CD4-positive, CD25-positive, alpha-beta regulatory T cell (primary cell): ENCODE results near the gene TMEM204. TPM values are rescaled to one million over a fixed set of nuclear protein-coding genes. Genes with fewer than 3 reads are reported as not detected.

Experiments used
- ATAC-seq, 2 donors: fragments of 150-1000 bp; cut with Tn5 transposase; one replicate each; pipeline ENCODE4 v1.10.0; 2021; ENCODE audit warnings: low read depth in 2 of 2, moderate number of reproducible peaks in 2 of 2, moderate library complexity in 1 of 2
- DNase-seq, 3 donors: peaks; one replicate each; pipeline versions ENCODE4 v3.0.0 to v3.0.0-alpha.2; 2012 to 2022; ENCODE audit warnings: mixed read lengths in 1 of 3
- H3K27ac ChIP-seq: one replicate; pipeline ENCODE4 v1.7.0; 2013; ENCODE audit warnings: mild to moderate bottlenecking, low read length; ENCODE audit not compliant: insufficient read depth, poor library complexity, severe bottlenecking
- H3K27me3 ChIP-seq: one replicate; pipeline ENCODE4 v1.7.0; 2013; ENCODE audit warnings: low read length; ENCODE audit not compliant: control insufficient read depth, insufficient read depth
- H3K36me3 ChIP-seq: one replicate; pipeline ENCODE4 v1.7.0; 2013; ENCODE audit warnings: mild to moderate bottlenecking, low read length, moderate library complexity; ENCODE audit not compliant: control insufficient read depth, insufficient read depth
- H3K4me1 ChIP-seq: 2 replicates; pipeline ENCODE4 v1.7.0; 2013; ENCODE audit warnings: mild to moderate bottlenecking, low read length; ENCODE audit not compliant: insufficient read depth, control insufficient read depth, poor library complexity, severe bottlenecking
- H3K4me3 ChIP-seq: one replicate; pipeline ENCODE4 v1.7.0; 2013; ENCODE audit warnings: low read depth, mild to moderate bottlenecking, low read length, moderate library complexity
- H3K9me3 ChIP-seq, 2 experiments: 1 replicate in 1 of 2; 2 replicates in 1 of 2; pipeline ENCODE4 v1.7.0; 2013; ENCODE audit warnings: low read length in 2 of 2, mild to moderate bottlenecking in 1 of 2, moderate library complexity in 1 of 2; ENCODE audit not compliant: control insufficient read depth in 2 of 2
- H3K27ac Mint-ChIP-seq, 3 donors: one replicate each; pipeline ENCODE4 v1.8.0; 2020 to 2022; ENCODE audit warnings: mild to moderate bottlenecking in 3 of 3, mixed read lengths in 3 of 3, moderate library complexity in 2 of 3
- H3K27me3 Mint-ChIP-seq: one replicate; pipeline ENCODE4 v1.8.0; 2022; ENCODE audit warnings: mild to moderate bottlenecking, mixed read lengths
- H3K36me3 Mint-ChIP-seq: one replicate; pipeline ENCODE4 v1.8.0; 2020; ENCODE audit warnings: mixed read lengths
- H3K4me1 Mint-ChIP-seq, 4 donors: one replicate each; pipeline ENCODE4 v1.8.0; 2020 to 2022; ENCODE audit warnings: mixed read lengths in 4 of 4, mild to moderate bottlenecking in 1 of 4
- H3K4me3 Mint-ChIP-seq, 4 donors: one replicate each; pipeline ENCODE4 v1.8.0; 2020 to 2022; ENCODE audit warnings: mild to moderate bottlenecking in 4 of 4, mixed read lengths in 4 of 4, moderate library complexity in 3 of 4
- H3K9me3 Mint-ChIP-seq, 7 donors: one replicate each; pipeline ENCODE4 v1.8.0; 2020 to 2022; ENCODE audit warnings: mixed read lengths in 7 of 7, mild to moderate bottlenecking in 3 of 7, moderate library complexity in 2 of 7
- polyA plus RNA-seq, 4 donors: library from polyadenylated mRNA; unstranded; fragments of 300-500 nt; fragmentation: Illumina TruSeq; gene quantifications; one replicate each; pipeline ENCODE4 v1.2.3, GENCODE V29; 2021
- total RNA-seq: library from RNA; stranded (reverse); gene quantifications from one replicate; pipeline ENCODE4 v1.2.3, GENCODE V29; 2022

The TMEM204 gene
- total and polyA plus RNA-seq, 5 donors from 2014 or later: 25.8 to 97.4 (median 68.2) TPM

DNA sequence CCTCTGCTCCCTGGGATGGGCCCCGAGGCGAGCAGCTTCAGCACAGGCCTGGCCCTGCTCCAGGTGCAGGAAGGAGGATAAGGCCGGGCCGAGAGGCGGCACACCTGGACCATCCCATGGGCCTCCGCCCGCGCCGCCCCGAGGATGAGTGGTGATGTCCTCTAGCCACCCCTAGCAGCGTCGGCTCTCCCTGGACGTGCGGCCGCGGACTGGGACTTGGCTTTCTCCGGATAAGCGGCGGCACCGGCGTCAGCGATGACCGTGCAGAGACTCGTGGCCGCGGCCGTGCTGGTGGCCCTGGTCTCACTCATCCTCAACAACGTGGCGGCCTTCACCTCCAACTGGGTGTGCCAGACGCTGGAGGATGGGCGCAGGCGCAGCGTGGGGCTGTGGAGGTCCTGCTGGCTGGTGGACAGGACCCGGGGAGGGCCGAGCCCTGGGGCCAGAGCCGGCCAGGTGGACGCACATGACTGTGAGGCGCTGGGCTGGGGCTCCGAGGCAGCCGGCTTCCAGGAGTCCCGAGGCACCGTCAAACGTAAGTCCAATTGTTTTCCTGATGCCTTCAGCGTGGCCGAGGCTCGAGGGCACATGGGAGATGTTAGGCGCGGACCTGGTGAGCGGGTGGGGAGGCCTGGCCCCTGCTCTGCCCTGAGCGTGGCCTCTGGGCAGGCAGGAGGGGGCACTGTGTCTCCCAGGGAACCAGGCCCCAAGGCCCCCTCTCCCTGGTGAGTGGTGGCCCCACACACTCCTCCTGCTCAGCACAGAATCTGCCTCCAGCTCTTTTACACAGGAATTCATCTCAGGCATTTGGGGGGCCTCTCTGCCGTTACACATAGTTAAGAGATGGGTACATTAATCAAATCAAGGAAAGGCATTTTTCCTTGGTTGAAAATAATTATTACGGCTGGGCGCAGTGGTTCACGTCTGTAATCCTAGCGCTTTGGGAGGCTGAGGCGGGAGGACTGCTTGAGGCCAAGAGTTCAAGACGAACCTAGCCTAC, 855 bp downstream of the TMEM204 start:
- Histone ChIP-seq H3K4me3 (peak overlapping the region; percentile 82), H3K27me3 (no peaks in the 10 kb centered on the region), H3K9me3 (no peaks in the 10 kb centered on the region), H3K4me1 (peaks cover 53% of the 10 kb centered on the region), H3K27ac (peak overlapping the region; percentile 52), H3K36me3 (peaks cover 23% of the 10 kb centered on the region)
- ATAC-seq (peak; percentile 7 to 28), DNase-seq (peak in 1 of 3 donors; percentile 16)
- Mint-ChIP-seq H3K36me3 (peaks cover 16% of the 10 kb centered on the region), H3K4me3 (peak overlapping the region; percentile 93 to 99 (median 98)), H3K9me3 (no peaks in the 10 kb centered on the region), H3K27ac (peak overlapping the region; percentile 90 to 97 (median 94)), H3K27me3 (no peaks in the 10 kb centered on the region), H3K4me1 (peaks cover 0 to 54% (median 17%) of the 10 kb centered on the region in 4 donors)

DNA sequence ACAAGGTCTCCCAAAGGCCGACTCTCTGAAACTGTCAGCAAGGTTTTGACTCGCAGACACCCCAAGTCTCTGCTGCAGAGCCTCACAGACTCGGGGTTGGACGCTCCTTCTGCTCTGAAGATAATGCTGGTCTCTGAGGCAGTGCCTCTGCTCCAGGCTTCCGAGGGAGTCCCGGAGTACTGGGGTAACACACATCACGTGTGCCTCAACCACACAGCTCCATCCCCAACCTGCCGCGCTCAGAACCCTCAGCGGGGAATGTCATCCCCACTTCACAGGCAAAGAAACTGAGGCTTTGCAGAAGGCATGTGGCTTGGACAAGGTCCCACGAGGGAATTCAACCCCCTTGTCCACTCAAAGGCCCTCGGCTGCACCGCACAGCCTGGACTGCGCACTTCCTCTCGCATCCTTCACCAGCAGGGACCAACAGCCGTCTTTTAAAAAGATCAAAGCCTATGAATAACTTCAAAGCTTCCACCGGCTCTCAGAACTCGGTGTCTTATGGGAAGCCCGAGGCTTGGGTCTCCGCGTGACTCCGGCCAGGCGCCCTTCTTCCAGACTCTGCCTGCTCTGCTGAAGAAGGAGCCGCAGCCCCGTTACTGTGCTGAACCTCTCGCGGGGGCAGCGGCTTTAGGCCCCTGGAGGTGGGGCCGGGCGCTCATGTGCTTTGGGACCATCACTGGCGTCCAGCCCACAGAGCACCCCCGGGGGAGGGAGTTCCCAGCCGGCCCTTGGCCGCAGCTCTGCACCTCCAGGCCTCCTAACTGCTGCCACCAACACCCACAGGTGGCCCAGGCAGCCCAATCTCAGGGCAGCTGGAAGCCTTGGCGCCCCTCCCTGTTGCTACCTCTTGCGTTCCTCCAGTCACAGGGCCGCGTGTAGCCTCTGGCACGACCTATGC, 2.2 kb downstream of the TMEM204 start:
- Histone ChIP-seq H3K9me3 (no peaks in the 10 kb centered on the region), H3K27me3 (no peaks in the 10 kb centered on the region), H3K4me1 (peaks cover 53% of the 10 kb centered on the region), H3K4me3 (peak overlapping the region; percentile 82), H3K27ac (peak overlapping the region; percentile 52), H3K36me3 (peaks cover 32% of the 10 kb centered on the region)
- Mint-ChIP-seq H3K4me1 (peaks cover 0 to 50% (median 15%) of the 10 kb centered on the region in 4 donors), H3K9me3 (no peaks in the 10 kb centered on the region), H3K4me3 (peak overlapping the region; percentile 93 to 99 (median 98)), H3K27me3 (no peaks in the 10 kb centered on the region), H3K36me3 (peaks cover 16% of the 10 kb centered on the region), H3K27ac (peak overlapping the region; percentile 90 to 97 (median 94))
- ATAC-seq (peak in 1 of 2 donors; percentile 27), DNase-seq (peak in 1 of 3 donors; percentile 41)

DNA sequence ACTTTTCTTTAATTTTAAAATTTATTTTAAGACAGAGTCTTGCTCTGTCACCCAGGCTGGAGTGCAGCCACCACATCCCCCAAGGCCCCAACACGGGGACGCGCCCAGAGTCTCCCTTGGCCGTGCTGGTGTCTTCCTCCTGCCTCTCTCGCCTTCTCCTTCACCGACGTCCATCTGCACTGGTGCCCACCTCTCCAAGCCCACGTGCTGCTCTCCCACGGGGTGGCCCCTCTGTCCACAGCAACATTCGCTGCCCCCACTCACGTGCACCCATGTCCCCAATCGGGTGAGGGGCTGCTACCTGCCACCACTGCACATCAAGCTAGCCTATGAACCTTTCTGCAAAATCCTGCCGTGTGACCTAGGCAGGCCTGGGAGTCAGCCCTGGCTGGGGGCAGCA, 3.1 kb downstream of the TMEM204 start:
- H3K9me3 Mint-ChIP-seq: no peaks in the 10 kb centered on the region
- Histone ChIP-seq H3K36me3 (peaks cover 34% of the 10 kb centered on the region), H3K27me3 (no peaks in the 10 kb centered on the region), H3K4me1 (peaks cover 53% of the 10 kb centered on the region), H3K9me3 (no peaks in the 10 kb centered on the region), H3K4me3 (peak overlapping the region; percentile 43), H3K27ac (peak overlapping the region; percentile 52)
- peaks cover 0 to 54% (median 15%) of the 10 kb centered on the region in 4 donors for H3K4me1 Mint-ChIP-seq
- no peaks in the 10 kb centered on the region for H3K27me3 Mint-ChIP-seq
- ATAC-seq (no peak), DNase-seq (no peak)
- H3K27ac Mint-ChIP-seq: peak overlapping the region in 2 of 3 donors; percentile 69 to 87
- peak overlapping the region; percentile 87 to 99 (median 96) for H3K4me3 Mint-ChIP-seq
- H3K36me3 Mint-ChIP-seq: peaks cover 16% of the 10 kb centered on the region

GRCh38 chr16:1537138-1537577, 3.7 kb downstream of the TMEM204 start:
- Mint-ChIP-seq H3K9me3 (no peaks in the 10 kb centered on the region), H3K4me1 (peaks cover 0 to 57% (median 17%) of the 10 kb centered on the region in 4 donors), H3K36me3 (peaks cover 16% of the 10 kb centered on the region), H3K27me3 (no peaks in the 10 kb centered on the region), H3K4me3 (peak overlapping the region; percentile 87 to 99 (median 91)), H3K27ac (peak overlapping the region; percentile 69 to 96 (median 81))
- no peaks in the 10 kb centered on the region for H3K27me3 ChIP-seq
- no peak overlapping the region for H3K4me3 ChIP-seq
- peaks cover 37% of the 10 kb centered on the region for H3K36me3 ChIP-seq
- no peaks in the 10 kb centered on the region for H3K9me3 ChIP-seq
- H3K27ac ChIP-seq: no peak overlapping the region
- no peak for ATAC-seq
- H3K4me1 ChIP-seq: peaks cover 54% of the 10 kb centered on the region
- no peak for DNase-seq

- Mint-ChIP-seq H3K36me3 (peaks cover 16% of the 10 kb centered on the region), H3K27ac (peak overlapping the region in 2 of 3 donors; percentile 81 to 96), H3K9me3 (no peaks in the 10 kb centered on the region), H3K4me3 (peak overlapping the region; percentile 73 to 99 (median 85)), H3K27me3 (no peaks in the 10 kb centered on the region), H3K4me1 (peaks cover 0 to 58% (median 20%) of the 10 kb centered on the region in 4 donors)
- Histone ChIP-seq H3K4me1 (peaks cover 55% of the 10 kb centered on the region), H3K4me3 (no peak overlapping the region), H3K27me3 (no peaks in the 10 kb centered on the region), H3K36me3 (peaks cover 44% of the 10 kb centered on the region), H3K9me3 (no peaks in the 10 kb centered on the region), H3K27ac (no peak overlapping the region)
- DNase-seq (peak in 1 of 3 donors; percentile 34), ATAC-seq (no peak)
These were observed 4.4 kb downstream of the TMEM204 start for GRCh38 chr16:1537763-1538289.

DNA sequence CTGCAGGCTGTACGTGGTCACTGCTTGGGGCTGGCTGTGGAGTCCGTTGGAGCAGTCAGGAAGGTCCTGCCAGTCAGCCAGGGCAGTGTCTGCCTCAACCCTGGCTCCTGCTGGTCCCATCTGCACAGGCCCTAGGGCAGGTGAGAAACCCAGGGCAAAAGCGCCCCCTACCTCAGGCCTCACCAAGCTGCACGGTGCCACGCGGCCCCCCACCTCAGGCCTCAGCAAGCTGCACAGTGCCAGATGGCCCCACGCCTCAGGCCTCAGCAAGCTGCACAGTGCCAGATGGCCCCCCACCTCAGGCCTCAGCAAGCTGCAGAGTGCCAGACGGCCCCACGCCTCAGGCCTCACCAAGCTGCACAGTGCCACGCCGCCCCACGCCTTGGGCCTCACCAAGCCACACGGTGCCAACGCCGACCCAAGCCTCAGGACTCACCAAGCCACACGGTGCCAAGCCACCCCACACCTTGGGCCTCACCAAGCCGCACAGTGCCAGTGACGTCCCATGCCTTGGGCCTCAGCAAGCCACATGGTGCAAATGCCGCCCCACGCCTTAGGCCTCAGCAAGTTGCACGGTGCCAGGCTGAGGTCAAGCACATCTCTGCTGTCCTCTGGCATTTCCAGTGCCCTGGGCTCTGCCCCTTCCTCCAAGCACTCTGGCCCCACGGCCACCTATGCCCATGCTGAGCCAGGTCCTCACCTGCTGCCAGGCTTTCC, 5.5 kb downstream of the TMEM204 start:
- Mint-ChIP-seq H3K4me3 (peak overlapping the region in 3 of 4 donors; percentile 24 to 99 (median 39)), H3K4me1 (peaks cover 6 to 65% (median 28%) of the 10 kb centered on the region in 4 donors), H3K9me3 (no peaks in the 10 kb centered on the region), H3K36me3 (peaks cover 20% of the 10 kb centered on the region), H3K27me3 (no peaks in the 10 kb centered on the region), H3K27ac (peak overlapping the region in 1 of 3 donors; percentile 59)
- Histone ChIP-seq H3K4me3 (no peak overlapping the region), H3K27ac (no peak overlapping the region), H3K36me3 (peaks cover 47% of the 10 kb centered on the region), H3K4me1 (peaks cover 59% of the 10 kb centered on the region), H3K27me3 (no peaks in the 10 kb centered on the region), H3K9me3 (no peaks in the 10 kb centered on the region)
- ATAC-seq: peak in 1 of 2 donors; percentile 26
- peak in 1 of 3 donors; percentile 36 for DNase-seq
